ENCODE data around the gene UBR1.

DNA sequence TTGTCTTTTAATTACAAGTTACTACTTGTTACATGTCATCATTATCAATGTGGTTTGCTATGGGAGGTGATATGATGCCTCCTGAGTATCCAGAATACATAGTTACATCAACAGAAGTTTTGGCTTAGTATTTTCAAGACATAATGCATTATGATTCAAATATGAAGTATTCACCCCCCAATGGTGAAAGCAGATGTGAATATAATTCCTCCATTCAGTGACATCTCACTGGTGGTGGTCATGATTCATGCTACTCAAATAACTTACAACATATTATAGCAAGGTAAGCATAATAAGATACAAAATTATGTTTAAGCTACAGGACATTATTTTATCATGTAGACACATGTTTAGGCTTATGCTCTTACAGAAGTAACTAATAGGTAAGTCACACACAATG is 150.3 kb downstream of the UBR1 start:
- TF ChIP-seq POLR2A (IDR thresholded peaks at IDR 0.05) (no peak), POLR2AphosphoS5 (IDR thresholded peaks at IDR 0.05; ENCODE audit: insufficient read depth in 1 of 2, low read depth in 1 of 2) (no peak)
- TF ChIP-seq, protein P1, sequence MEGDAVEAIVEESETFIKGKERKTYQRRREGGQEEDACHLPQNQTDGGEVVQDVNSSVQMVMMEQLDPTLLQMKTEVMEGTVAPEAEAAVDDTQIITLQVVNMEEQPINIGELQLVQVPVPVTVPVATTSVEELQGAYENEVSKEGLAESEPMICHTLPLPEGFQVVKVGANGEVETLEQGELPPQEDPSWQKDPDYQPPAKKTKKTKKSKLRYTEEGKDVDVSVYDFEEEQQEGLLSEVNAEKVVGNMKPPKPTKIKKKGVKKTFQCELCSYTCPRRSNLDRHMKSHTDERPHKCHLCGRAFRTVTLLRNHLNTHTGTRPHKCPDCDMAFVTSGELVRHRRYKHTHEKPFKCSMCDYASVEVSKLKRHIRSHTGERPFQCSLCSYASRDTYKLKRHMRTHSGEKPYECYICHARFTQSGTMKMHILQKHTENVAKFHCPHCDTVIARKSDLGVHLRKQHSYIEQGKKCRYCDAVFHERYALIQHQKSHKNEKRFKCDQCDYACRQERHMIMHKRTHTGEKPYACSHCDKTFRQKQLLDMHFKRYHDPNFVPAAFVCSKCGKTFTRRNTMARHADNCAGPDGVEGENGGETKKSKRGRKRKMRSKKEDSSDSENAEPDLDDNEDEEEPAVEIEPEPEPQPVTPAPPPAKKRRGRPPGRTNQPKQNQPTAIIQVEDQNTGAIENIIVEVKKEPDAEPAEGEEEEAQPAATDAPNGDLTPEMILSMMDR (IDR thresholded peaks at IDR 0.05), result no peak
